PC-9 (cell line): ENCODE data around the gene KLK7. TPM values are rescaled to one million over a fixed set of nuclear protein-coding genes. Genes with fewer than 3 reads are reported as not detected.
A peak's percentile ranks its signal among the peaks of the same experiment; 100 is the strongest.

Source experiments
- BruUV-seq: library from RNA; stranded (reverse); fragments of 400-500 nt; replicated peaks from 2 replicates; lab custom pipeline; 2021; lab: Mats Ljungman, UMichigan
- CTCF ChIA-PET: fragments of 300-600 bp; sonication (Branson Sonifier 250); formaldehyde crosslinking; loops from one replicate; lab custom pipeline; 2022; ENCODE audit warnings: antibody characterized with exemption; lab: Charles Lee
- POLR2A ChIA-PET: fragments of 300-600 bp; sonication (Branson Sonifier 250); formaldehyde crosslinking; loops from one replicate; lab custom pipeline; 2022; ENCODE audit warnings: antibody characterized with exemption; ENCODE audit not compliant: unreplicated experiment; lab: Charles Lee
- DNase-seq, 2 experiments: peaks; one replicate each; pipeline versions ENCODE4 v3.0.0 to v3.0.0-alpha.2; 2015 to 2022; ENCODE audit warnings: mixed read lengths in 1 of 2
- H2AFZ ChIP-seq: fragments of 200-600 bp; sonication (generic); 2 replicates; pipeline ENCODE4 v1.8.1; 2017; ENCODE audit warnings: antibody characterized with exemption
- H3F3A ChIP-seq: fragments of 200-600 bp; sonication (generic); 2 replicates; pipeline ENCODE4 v1.8.1; 2017; ENCODE audit warnings: antibody characterized with exemption, mild to moderate bottlenecking, low read depth; ENCODE audit not compliant: insufficient read depth
- H3K27ac ChIP-seq: fragments of 200-600 bp; sonication (generic); 2 replicates; pipeline ENCODE4 v1.6.1; 2016; ENCODE audit warnings: mixed run types
- H3K27me3 ChIP-seq: fragments of 200-600 bp; sonication (generic); 2 replicates; pipeline ENCODE4 v1.6.1; 2016; ENCODE audit warnings: low read depth, mixed run types; ENCODE audit not compliant: insufficient read depth
- H3K36me3 ChIP-seq: fragments of 200-600 bp; sonication (generic); 2 replicates; pipeline ENCODE4 v1.6.1; 2016; ENCODE audit warnings: low read depth, mixed run types
- H3K4me1 ChIP-seq: fragments of 200-600 bp; sonication (generic); replicated peaks from 2 replicates; pipeline ENCODE4 v1.6.1; 2016; ENCODE audit warnings: mixed run types; ENCODE audit not compliant: insufficient read depth
- H3K4me2 ChIP-seq: fragments of 200-600 bp; sonication (generic); 2 replicates; pipeline ENCODE4 v1.6.1; 2017; ENCODE audit warnings: mixed run types
- H3K4me3 ChIP-seq: fragments of 200-600 bp; sonication (generic); 2 replicates; pipeline ENCODE4 v1.6.1; 2016; ENCODE audit warnings: mixed run types
- H3K79me2 ChIP-seq: fragments of 200-600 bp; sonication (generic); 2 replicates; pipeline ENCODE4 v1.6.1; 2017; ENCODE audit warnings: low read depth, mixed run types
- H3K9me2 ChIP-seq: fragments of 200-600 bp; sonication (generic); 2 replicates; pipeline ENCODE4 v1.8.1; 2017; ENCODE audit warnings: mild to moderate bottlenecking; ENCODE audit not compliant: insufficient read depth
- H3K9me3 ChIP-seq: fragments of 200-600 bp; sonication (generic); 2 replicates; pipeline ENCODE4 v1.8.1; 2016; ENCODE audit warnings: low read depth; ENCODE audit not compliant: insufficient read depth
- H4K20me1 ChIP-seq: fragments of 200-600 bp; sonication (generic); 2 replicates; pipeline ENCODE4 v1.8.1; 2017; ENCODE audit not compliant: insufficient read depth
- EZH2 ChIP-seq: fragments of 200-600 bp; sonication (generic); IDR thresholded peaks from 2 replicates; pipeline ENCODE4 v1.8.0; 2017; ENCODE audit warnings: antibody characterized with exemption, low read depth
- intact Hi-C: fragments of 100-400 bp; cut with micrococcal nuclease; formaldehyde crosslinking; loops from one replicate; pipeline ENCODE4 v1.10.0; 2022; ENCODE audit not compliant: unreplicated experiment
- total RNA-seq: library from RNA; stranded (reverse); gene quantifications from 2 replicates; pipeline ENCODE4 v1.2.3, GENCODE V29; 2021
- TF ChIP-seq, protein P1 (sequence below): fragments of 200-600 bp; sonication (generic); conservative IDR thresholded peaks from 2 replicates; pipeline ENCODE4 v1.6.1; 2017; ENCODE audit warnings: mixed run types, antibody characterized with exemption, mild to moderate bottlenecking, moderate library complexity

Gene KLK7
- total RNA-seq, 1 experiment from 2014 or later = 98.1 TPM

DNA sequence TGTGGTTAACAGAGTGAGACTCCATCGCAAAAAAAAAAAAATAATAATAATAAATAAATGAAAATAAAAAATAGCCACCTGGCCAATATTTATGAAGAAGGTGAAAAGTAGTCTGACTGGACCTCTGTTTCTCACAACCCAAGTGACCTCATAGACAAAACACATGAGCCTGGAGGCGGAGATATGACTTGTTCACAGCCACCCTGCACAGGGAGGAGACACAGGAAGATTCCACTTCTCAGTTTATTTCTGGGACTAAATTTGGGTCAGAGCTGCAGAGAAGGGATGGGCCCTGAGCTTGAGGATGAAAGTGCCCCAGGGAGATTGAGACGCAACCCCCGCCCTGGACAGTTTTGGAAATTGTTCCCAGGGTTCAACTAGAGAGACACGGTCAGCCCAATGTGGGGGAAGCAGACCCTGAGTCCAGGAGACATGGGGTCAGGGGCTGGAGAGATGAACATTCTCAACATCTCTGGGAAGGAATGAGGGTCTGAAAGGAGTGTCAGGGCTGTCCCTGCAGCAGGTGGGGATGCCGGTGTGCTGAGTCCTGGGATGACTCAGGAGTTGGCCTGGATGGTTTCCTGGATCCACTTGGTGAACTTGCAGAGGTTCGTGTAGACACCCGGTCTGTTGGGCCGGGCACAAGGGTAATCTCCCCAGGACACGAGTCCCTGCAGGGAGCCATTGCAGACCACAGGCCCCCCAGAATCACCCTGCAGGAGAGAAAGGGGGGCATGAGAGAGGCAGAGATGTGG, 40.5 kb downstream of the KLK7 start:
- no peaks in the 10 kb centered on the region for H3K9me2 ChIP-seq
- BruUV-seq = TSS peak; percentile 48
- peaks cover 4% of the 10 kb centered on the region for H4K20me1 ChIP-seq
- ChIA-PET CTCF (interaction anchor here (0.6 kb wide), 1 partner anchor 467 kb away, joined by 3 read pairs; the partner anchor contains the start of gene EMC10), POLR2A (interaction anchor here (0.6 kb wide), 1 partner anchor 58 kb away, joined by 7 read pairs; the partner anchor contains the start of gene KLK8)
- no peak for TF ChIP-seq EZH2
- TF ChIP-seq, protein P1, sequence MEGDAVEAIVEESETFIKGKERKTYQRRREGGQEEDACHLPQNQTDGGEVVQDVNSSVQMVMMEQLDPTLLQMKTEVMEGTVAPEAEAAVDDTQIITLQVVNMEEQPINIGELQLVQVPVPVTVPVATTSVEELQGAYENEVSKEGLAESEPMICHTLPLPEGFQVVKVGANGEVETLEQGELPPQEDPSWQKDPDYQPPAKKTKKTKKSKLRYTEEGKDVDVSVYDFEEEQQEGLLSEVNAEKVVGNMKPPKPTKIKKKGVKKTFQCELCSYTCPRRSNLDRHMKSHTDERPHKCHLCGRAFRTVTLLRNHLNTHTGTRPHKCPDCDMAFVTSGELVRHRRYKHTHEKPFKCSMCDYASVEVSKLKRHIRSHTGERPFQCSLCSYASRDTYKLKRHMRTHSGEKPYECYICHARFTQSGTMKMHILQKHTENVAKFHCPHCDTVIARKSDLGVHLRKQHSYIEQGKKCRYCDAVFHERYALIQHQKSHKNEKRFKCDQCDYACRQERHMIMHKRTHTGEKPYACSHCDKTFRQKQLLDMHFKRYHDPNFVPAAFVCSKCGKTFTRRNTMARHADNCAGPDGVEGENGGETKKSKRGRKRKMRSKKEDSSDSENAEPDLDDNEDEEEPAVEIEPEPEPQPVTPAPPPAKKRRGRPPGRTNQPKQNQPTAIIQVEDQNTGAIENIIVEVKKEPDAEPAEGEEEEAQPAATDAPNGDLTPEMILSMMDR = no peak
- no peaks in the 10 kb centered on the region for H3K79me2 ChIP-seq
- no peak overlapping the region for H3K4me2 ChIP-seq
- H3K4me3 ChIP-seq = no peak overlapping the region
- DNase-seq = peak in 1 of 2 experiments; percentile 38
- H3F3A ChIP-seq = peaks cover 47% of the 10 kb centered on the region
- H3K9me3 ChIP-seq = no peaks in the 10 kb centered on the region
- H3K36me3 ChIP-seq = peaks cover 14% of the 10 kb centered on the region
- H2AFZ ChIP-seq = no peak overlapping the region
- intact Hi-C loops = no loop called here
- H3K27me3 ChIP-seq = no peaks in the 10 kb centered on the region
- H3K27ac ChIP-seq = no peak overlapping the region
- peaks cover 8% of the 10 kb centered on the region; the same call in 1 of the 2 replicates for H3K4me1 ChIP-seq

- no TSS peak for BruUV-seq
- CTCF ChIA-PET = no interaction called here
Measured at GRCh38 chr19:50939596-50939995, 44.1 kb downstream of the KLK7 start.

GRCh38 chr19:50933640-50934039, 50.1 kb downstream of the KLK7 start:
- Histone ChIP-seq H3K36me3 (no peaks in the 10 kb centered on the region), H3K4me2 (peak overlapping the region; percentile 60), H3F3A (peaks cover 41% of the 10 kb centered on the region), H3K9me3 (no peaks in the 10 kb centered on the region), H3K4me1 (peaks cover 43% of the 10 kb centered on the region), H3K9me2 (no peaks in the 10 kb centered on the region), H3K4me3 (no peak overlapping the region), H4K20me1 (no peaks in the 10 kb centered on the region), H3K27ac (peak overlapping the region; percentile 89), H3K79me2 (no peaks in the 10 kb centered on the region), H3K27me3 (no peaks in the 10 kb centered on the region), H2AFZ (peak overlapping the region; percentile 69; the same call in 1 of the 2 replicates)
- DNase-seq = peak; percentile 52 to 93
- TF ChIP-seq, protein P1 = no peak
- no peak for TF ChIP-seq EZH2
- POLR2A ChIA-PET = interaction anchor here (1.1 to 1.2 kb wide), 5 partner anchors 13 to 83 kb away, joined by 3 to 10 read pairs (median 6); no protein-coding TSS in a partner anchor
- BruUV-seq = no TSS peak
- CTCF ChIA-PET = interaction anchor here (0.8 to 1.4 kb wide), 4 partner anchors 13 to 460 kb away, joined by 3 to 5 read pairs (median 4); no protein-coding TSS in a partner anchor
- intact Hi-C loops = loop anchor here (2.0 kb wide), 1 partner anchor 19 kb away; the partner anchor contains the start of gene KLK5

More at GRCh38 chr19:50939596-50939995, 44.1 kb downstream of the KLK7 start:
- no peaks in the 10 kb centered on the region for H3K27me3 ChIP-seq
- POLR2A ChIA-PET = no interaction called here
- no peak overlapping the region for H2AFZ ChIP-seq
- no peaks in the 10 kb centered on the region for H3K9me3 ChIP-seq
- no peaks in the 10 kb centered on the region for H3K79me2 ChIP-seq
- no peak for TF ChIP-seq EZH2
- TF ChIP-seq, protein P1 = no peak
- no peaks in the 10 kb centered on the region for H3K36me3 ChIP-seq
- intact Hi-C loops = no loop called here
- peaks cover 27% of the 10 kb centered on the region for H3F3A ChIP-seq
- no peak for DNase-seq
- no peaks in the 10 kb centered on the region for H3K9me2 ChIP-seq
- H3K4me3 ChIP-seq = no peak overlapping the region
- H3K4me2 ChIP-seq = no peak overlapping the region
- H3K4me1 ChIP-seq = peaks cover 11% of the 10 kb centered on the region
- no peaks in the 10 kb centered on the region; the same call in 1 of the 2 replicates for H4K20me1 ChIP-seq
- no peak overlapping the region for H3K27ac ChIP-seq
